ENCODE measurements around the gene PPP1R27.

Gene PPP1R27

GRCh38 chr17:81834831-81835267, at the start of gene PPP1R27:
Gene PPP1R27, minus strand, starts transcription at chr17:81835050. Its CDS starts 97 bp downstream, at chr17:81834953.
- H3K36me3 Mint-ChIP-seq, result no peaks in the 10 kb centered on the region
- peak within 1 kb of the TSS; percentile 72 for H3K4me3 Mint-ChIP-seq
- H3K27me3 Mint-ChIP-seq, result no peaks in the 10 kb centered on the region
- no peaks in the 10 kb centered on the region for H3K9me3 Mint-ChIP-seq
- CTCF ChIA-PET, result no interaction called here
- peak within 1 kb of the TSS; percentile 84 for H3K27ac Mint-ChIP-seq
- H3K4me1 Mint-ChIP-seq, result peaks cover 24% of the 10 kb centered on the region
- no peak for DNase-seq

DNA sequence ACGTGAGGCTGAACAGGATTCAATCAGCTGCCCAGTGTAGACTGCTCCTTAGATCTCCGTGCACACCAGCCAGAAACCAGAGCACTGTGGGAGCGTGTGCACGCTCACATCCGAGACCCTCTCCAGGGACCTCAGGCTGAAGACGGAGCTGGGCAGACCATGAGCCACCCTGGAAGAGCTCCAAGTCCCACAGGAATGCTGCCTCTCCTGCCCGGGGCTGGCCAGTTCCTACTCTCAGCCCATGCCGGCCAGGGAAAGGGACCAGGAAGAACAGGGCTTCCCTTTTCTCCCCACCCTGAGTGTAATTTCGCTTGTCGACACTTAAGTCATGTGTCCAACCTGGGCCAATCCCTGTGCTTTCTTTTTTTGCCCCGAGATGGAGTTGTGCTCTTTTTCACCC, 49.7 kb upstream of the PPP1R27 start:
- Mint-ChIP-seq H3K36me3 (peaks cover 57% of the 10 kb centered on the region), H3K27ac (no peak overlapping the region), H3K4me1 (peaks cover 27% of the 10 kb centered on the region), H3K4me3 (no peak overlapping the region), H3K27me3 (no peaks in the 10 kb centered on the region), H3K9me3 (no peaks in the 10 kb centered on the region)
- CTCF ChIA-PET, result no interaction called here
- no peak for DNase-seq

GRCh38 chr17:81879121-81879520, 44.3 kb upstream of the PPP1R27 start:
- Mint-ChIP-seq H3K27me3 (no peaks in the 10 kb centered on the region), H3K4me3 (no peak overlapping the region), H3K9me3 (no peaks in the 10 kb centered on the region), H3K4me1 (peaks cover 10% of the 10 kb centered on the region), H3K27ac (peak overlapping the region; percentile 67), H3K36me3 (peaks cover 36% of the 10 kb centered on the region)
- DNase-seq, result no peak
- CTCF ChIA-PET, result no interaction called here

GRCh38 chr17:81878294-81878693, 43.4 kb upstream of the PPP1R27 start:
- Mint-ChIP-seq H3K9me3 (no peaks in the 10 kb centered on the region), H3K4me1 (peaks cover 16% of the 10 kb centered on the region), H3K27ac (no peak overlapping the region), H3K4me3 (no peak overlapping the region), H3K36me3 (peaks cover 34% of the 10 kb centered on the region), H3K27me3 (no peaks in the 10 kb centered on the region)
- CTCF ChIA-PET, result no interaction called here
- no peak for DNase-seq

DNA sequence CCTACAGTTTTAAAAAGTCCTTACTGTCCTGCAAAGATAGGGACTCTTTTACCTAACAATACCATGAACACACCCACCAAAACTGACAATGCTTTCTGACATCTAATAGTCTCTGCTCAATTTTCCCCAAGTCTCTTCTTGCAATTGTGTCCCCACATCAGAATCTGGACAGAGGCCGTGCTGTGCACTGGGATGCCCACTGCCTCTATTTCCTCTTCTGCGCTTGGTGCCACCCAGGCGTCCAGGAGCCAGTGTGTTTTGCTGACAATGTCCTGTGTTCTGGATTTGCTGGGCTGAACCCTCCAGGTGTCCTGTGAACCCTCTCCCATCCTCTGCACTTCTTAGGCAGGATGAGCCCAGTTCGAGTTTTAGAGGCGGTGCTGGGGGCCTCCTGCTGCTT, 42.7 kb upstream of the PPP1R27 start:
- H3K4me3 Mint-ChIP-seq, result no peak overlapping the region
- H3K4me1 Mint-ChIP-seq, result peaks cover 23% of the 10 kb centered on the region
- CTCF ChIA-PET, result no interaction called here
- no peak overlapping the region for H3K27ac Mint-ChIP-seq
- DNase-seq, result no peak
- peaks cover 35% of the 10 kb centered on the region for H3K36me3 Mint-ChIP-seq
- H3K9me3 Mint-ChIP-seq, result no peaks in the 10 kb centered on the region
- no peaks in the 10 kb centered on the region for H3K27me3 Mint-ChIP-seq

GRCh38 chr17:81871387-81872230, 36.8 kb upstream of the PPP1R27 start:
- Mint-ChIP-seq H3K9me3 (no peaks in the 10 kb centered on the region), H3K27me3 (no peaks in the 10 kb centered on the region), H3K4me1 (peaks cover 53% of the 10 kb centered on the region), H3K27ac (peak overlapping the region; percentile 97), H3K4me3 (peak overlapping the region; percentile 84), H3K36me3 (peaks cover 24% of the 10 kb centered on the region)
- peak; percentile 96 for DNase-seq
- CTCF ChIA-PET, result no interaction called here

- Mint-ChIP-seq H3K36me3 (peaks cover 24% of the 10 kb centered on the region), H3K4me3 (peak within 1 kb of the TSS; percentile 88), H3K9me3 (no peaks in the 10 kb centered on the region), H3K27me3 (no peaks in the 10 kb centered on the region), H3K27ac (peak within 1 kb of the TSS; percentile 97), H3K4me1 (peaks cover 56% of the 10 kb centered on the region)
- DNase-seq, result no peak
- CTCF ChIA-PET, result no interaction called here
Observed at GRCh38 chr17:81870981-81871386, 36.1 kb upstream of the PPP1R27 start, which contains the start of gene ARHGDIA. Gene ARHGDIA, minus strand, starts transcription at chr17:81871337. Its CDS starts 1,407 bp downstream, at chr17:81869930.

DNA sequence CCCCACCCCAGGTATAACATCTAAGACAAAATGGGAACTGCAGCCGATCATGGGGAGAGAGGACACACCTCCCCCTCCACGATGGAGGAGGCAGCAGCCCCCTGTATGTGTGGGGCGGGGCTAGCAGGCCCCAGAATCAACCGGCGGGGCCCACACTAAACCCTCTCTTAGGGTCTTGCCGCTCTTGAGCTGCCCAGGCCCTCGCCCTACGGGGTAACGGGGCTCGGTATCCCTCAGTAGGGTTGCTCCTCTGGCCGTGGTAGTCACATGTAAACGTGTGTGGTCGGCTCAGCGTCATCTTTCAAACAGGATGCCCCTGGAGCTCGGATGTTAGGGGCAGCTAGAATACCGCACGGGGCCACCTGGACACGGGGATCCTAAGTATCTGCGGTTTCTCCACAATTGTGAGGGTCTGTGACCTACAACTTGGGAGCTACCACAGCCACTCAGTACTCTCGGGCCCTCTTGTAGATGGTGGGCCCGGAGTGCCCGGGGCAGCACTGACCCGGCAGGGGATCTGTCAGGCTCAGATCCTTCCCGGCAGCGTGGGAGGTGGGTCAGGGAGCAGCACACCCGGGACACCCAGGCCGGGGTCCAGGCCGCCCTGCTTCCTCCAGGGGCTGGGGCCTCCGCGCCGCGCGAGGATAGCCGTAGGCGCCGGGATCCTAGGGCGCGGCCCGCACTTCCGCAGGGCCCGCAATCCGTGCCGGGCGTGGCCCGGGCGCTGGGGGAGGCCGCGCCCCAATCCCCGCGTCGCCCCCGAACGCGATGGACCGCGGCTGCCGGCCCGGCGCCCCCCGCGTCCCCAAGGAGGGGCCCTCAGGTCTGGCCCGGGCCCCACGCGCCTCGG, 35.5 kb upstream of the PPP1R27 start:
- CTCF ChIA-PET, result interaction anchor here (0.8 to 1.6 kb wide), 4 partner anchors 15 to 167 kb away, joined by 3 to 4 read pairs (median 3); partner anchors contain the start of genes DCXR and SIRT7
- DNase-seq, result peak; percentile 60
- peaks cover 56% of the 10 kb centered on the region for H3K4me1 Mint-ChIP-seq
- peak overlapping the region; percentile 88 for H3K4me3 Mint-ChIP-seq
- H3K27ac Mint-ChIP-seq, result peak overlapping the region; percentile 96
- H3K27me3 Mint-ChIP-seq, result no peaks in the 10 kb centered on the region
- H3K36me3 Mint-ChIP-seq, result peaks cover 24% of the 10 kb centered on the region
- H3K9me3 Mint-ChIP-seq, result no peaks in the 10 kb centered on the region

GRCh38 chr17:81869221-81870130, 34.6 kb upstream of the PPP1R27 start:
- peaks cover 54% of the 10 kb centered on the region for H3K4me1 Mint-ChIP-seq
- peak overlapping the region; percentile 96 for H3K27ac Mint-ChIP-seq
- CTCF ChIA-PET, result interaction anchor here (0.8 to 1.6 kb wide), 5 partner anchors 16 to 168 kb away, joined by 3 to 4 read pairs (median 3); partner anchors contain the start of genes ALYREF, ANAPC11, DCXR and SIRT7
- H3K4me3 Mint-ChIP-seq, result peak overlapping the region; percentile 88
- peaks cover 24% of the 10 kb centered on the region for H3K36me3 Mint-ChIP-seq
- no peaks in the 10 kb centered on the region for H3K27me3 Mint-ChIP-seq
- peak; percentile 42 for DNase-seq
- no peaks in the 10 kb centered on the region for H3K9me3 Mint-ChIP-seq

GRCh38 chr17:81868674-81869220, 33.9 kb upstream of the PPP1R27 start:
- Mint-ChIP-seq H3K4me1 (peaks cover 53% of the 10 kb centered on the region), H3K36me3 (peaks cover 24% of the 10 kb centered on the region), H3K27me3 (no peaks in the 10 kb centered on the region), H3K27ac (peak overlapping the region; percentile 58), H3K4me3 (peak overlapping the region; percentile 88), H3K9me3 (no peaks in the 10 kb centered on the region)
- no peak for DNase-seq
- CTCF ChIA-PET, result interaction anchor here (1.6 kb wide), 1 partner anchor 169 kb away, joined by 3 read pairs; the partner anchor contains the start of gene DCXR

- H3K4me3 Mint-ChIP-seq, result no peak overlapping the region
- H3K27me3 Mint-ChIP-seq, result no peaks in the 10 kb centered on the region
- CTCF ChIA-PET, result no interaction called here
- peaks cover 56% of the 10 kb centered on the region for H3K4me1 Mint-ChIP-seq
- peaks cover 29% of the 10 kb centered on the region for H3K36me3 Mint-ChIP-seq
- no peak for DNase-seq
- no peak overlapping the region for H3K27ac Mint-ChIP-seq
- H3K9me3 Mint-ChIP-seq, result no peaks in the 10 kb centered on the region
Observed at GRCh38 chr17:81867991-81868673, 33.3 kb upstream of the PPP1R27 start.

DNA sequence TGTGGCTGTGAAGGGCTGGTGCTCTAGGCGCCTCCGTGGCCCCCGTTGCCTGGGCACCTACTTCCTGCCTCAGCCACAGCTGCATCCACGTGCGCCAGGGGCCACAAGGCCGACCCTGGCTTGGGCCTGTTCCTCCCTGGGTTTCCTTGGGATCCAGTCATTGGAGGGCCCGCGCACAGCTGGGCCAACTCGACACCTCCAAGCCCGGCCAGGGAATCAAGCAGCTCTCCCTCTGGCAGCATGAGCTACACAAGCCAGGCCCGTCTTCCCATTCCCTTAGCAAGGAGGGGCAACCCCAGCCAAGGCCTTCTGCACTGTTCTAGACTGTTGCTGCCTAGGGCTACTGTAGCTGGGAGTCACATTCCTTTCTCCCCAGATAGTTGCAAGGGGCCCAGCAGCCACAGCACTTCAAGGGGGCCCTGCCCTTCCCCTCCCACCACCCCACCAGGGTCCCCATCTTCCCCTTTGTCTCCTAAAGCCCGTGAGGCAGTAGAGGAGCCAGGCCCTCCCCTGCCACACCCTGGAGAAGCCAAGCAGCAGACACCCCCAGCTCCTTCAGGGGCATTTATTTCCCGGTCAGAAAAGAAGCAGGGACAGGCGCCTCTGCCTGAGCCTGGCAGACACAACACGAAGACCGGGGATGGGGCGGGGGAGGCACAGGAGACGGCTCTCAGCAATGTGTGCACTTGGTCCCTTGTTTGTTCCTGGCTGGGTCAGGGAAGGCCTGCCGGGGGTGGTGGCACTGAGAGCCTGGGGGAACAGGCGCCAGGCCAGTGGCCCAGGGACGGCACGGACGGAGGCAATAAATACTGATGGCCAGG, 32.5 kb upstream of the PPP1R27 start:
- no peaks in the 10 kb centered on the region for H3K27me3 Mint-ChIP-seq
- H3K4me3 Mint-ChIP-seq, result peak overlapping the region; percentile 37
- peak overlapping the region; percentile 81 for H3K27ac Mint-ChIP-seq
- peak; percentile 36 for DNase-seq
- H3K9me3 Mint-ChIP-seq, result no peaks in the 10 kb centered on the region
- peaks cover 55% of the 10 kb centered on the region for H3K4me1 Mint-ChIP-seq
- H3K36me3 Mint-ChIP-seq, result peaks cover 31% of the 10 kb centered on the region
- CTCF ChIA-PET, result interaction anchor here (0.6 kb wide), 1 partner anchor 14 kb away, joined by 5 read pairs; no protein-coding TSS in a partner anchor
